ENCODE results near the gene COL20A1. TPM values are rescaled to one million over a fixed set of nuclear protein-coding genes. Genes with fewer than 3 reads are reported as not detected.

The COL20A1 gene
- total and polyA plus RNA-seq, 2 experiments from 2014 or later, result 1.4 TPM; not detected in 1

DNA sequence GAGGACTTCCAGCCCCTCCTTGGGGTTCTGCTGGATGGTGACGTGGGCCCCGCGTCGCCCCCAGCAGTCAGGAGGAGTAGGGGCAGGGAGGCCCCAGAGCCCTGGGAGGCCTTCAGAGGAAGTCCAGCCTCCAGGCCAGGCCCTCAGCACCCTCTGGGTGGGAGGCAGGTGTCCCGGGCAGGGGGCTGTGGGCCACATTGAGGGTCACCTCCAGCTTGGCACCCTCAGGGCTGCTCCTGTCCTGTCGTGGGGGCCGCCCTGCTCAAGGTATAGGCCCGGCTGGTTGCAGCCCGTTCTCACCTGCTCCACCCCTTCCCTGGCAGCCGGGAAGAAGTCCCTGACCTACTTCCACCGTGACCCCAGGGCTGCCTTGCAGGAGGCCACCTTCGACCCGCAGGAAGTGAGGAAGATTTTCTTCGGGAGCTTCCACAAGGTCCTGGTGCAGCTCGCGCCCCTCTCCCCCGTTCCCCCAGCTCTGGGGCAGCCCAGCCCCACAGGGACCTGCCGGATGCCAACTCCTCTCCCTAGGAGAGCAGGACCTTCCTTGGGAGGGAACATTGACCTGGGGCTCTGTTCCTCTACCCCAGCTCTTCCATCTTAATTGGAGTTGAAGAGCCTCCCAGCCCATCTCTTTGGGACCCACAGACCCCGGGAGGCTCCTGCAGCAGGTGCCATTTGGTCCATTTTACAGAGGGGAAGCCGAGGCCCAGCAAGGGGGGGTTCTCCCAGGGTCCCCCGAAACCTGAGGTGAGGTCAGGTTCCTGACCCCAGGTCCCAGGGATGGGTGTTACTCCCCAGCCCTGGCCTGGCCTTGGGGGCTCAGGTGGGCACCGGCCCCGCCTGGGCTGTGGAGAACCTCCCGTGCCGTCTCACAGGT is 26.4 kb downstream of the COL20A1 start:
- Histone ChIP-seq H3K36me3 (no peaks in the 10 kb centered on the region), H3K4me1 (ENCODE audit: low read depth) (no peaks in the 10 kb centered on the region), H3K4me3 (no peak overlapping the region), H3K27ac (no peak overlapping the region), H3K27me3 (peaks cover 5% of the 10 kb centered on the region), H3K9me3 (ENCODE audit: low read depth) (no peaks in the 10 kb centered on the region)
- DNase-seq (ENCODE audit: low read depth in 1 of 2, low spot score in 1 of 2), result no peak
- TF ChIP-seq, protein P1, sequence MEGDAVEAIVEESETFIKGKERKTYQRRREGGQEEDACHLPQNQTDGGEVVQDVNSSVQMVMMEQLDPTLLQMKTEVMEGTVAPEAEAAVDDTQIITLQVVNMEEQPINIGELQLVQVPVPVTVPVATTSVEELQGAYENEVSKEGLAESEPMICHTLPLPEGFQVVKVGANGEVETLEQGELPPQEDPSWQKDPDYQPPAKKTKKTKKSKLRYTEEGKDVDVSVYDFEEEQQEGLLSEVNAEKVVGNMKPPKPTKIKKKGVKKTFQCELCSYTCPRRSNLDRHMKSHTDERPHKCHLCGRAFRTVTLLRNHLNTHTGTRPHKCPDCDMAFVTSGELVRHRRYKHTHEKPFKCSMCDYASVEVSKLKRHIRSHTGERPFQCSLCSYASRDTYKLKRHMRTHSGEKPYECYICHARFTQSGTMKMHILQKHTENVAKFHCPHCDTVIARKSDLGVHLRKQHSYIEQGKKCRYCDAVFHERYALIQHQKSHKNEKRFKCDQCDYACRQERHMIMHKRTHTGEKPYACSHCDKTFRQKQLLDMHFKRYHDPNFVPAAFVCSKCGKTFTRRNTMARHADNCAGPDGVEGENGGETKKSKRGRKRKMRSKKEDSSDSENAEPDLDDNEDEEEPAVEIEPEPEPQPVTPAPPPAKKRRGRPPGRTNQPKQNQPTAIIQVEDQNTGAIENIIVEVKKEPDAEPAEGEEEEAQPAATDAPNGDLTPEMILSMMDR (IDR thresholded peaks at IDR 0.05; ENCODE audit: low read depth, low read length), result no peak

DNA sequence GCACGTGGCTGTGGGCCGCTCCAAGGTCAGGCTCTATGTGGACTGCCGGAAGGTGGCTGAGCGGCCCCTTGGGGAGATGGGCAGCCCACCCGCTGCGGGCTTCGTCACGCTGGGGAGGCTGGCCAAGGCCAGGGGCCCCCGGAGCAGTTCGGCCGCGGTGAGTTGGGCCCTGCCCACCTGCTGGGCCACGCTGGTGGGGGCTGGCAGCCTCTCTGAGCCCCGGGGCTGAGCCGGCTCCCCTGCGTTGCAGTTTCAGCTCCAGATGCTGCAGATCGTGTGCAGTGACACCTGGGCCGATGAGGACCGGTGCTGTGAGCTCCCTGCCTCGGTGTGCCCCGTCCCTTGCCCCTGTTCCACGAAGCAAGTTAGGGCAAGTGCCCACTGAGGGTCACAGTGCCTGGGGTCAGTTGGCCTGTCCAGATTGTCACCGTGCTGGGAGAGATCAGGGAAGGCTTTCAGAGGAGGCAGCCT is 27.1 kb downstream of the COL20A1 start:
- Histone ChIP-seq H3K27ac (no peak overlapping the region), H3K4me1 (ENCODE audit: low read depth) (no peaks in the 10 kb centered on the region), H3K9me3 (ENCODE audit: low read depth) (no peaks in the 10 kb centered on the region), H3K27me3 (peaks cover 5% of the 10 kb centered on the region), H3K36me3 (no peaks in the 10 kb centered on the region), H3K4me3 (no peak overlapping the region)
- DNase-seq (ENCODE audit: low read depth in 1 of 2, low spot score in 1 of 2), result no peak
- TF ChIP-seq, protein P1 (IDR thresholded peaks at IDR 0.05; ENCODE audit: low read depth, low read length), result no peak

DNA sequence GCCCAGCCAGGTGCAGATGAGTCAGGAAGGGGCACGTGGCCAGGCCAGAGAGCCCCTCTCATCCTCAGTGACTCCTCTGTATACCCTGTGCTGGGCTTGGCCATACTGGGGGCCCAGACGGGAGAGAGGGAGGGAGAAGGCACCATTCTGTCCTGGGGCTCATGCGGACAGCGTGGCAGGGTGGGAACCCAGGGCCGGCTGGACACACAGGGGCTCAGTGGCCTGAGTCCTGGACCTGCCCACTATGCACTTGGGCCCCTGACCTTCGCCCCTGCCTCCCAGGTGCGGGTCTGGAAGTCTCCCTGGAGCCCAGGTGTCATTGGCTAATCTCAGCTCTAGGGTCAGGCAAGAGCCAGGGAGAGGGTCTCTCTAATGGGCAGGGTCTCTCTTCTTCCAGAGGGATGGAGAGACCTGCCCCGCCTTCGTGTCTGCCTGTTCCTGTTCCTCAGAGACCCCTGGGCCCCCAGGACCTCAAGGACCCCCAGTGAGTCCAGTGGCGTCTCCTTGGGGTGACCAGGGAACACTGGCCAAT is 27.7 kb downstream of the COL20A1 start:
- Histone ChIP-seq H3K36me3 (no peaks in the 10 kb centered on the region), H3K4me1 (ENCODE audit: low read depth) (no peaks in the 10 kb centered on the region), H3K27ac (no peak overlapping the region), H3K4me3 (no peak overlapping the region), H3K27me3 (peaks cover 5% of the 10 kb centered on the region), H3K9me3 (ENCODE audit: low read depth) (no peaks in the 10 kb centered on the region)
- DNase-seq (ENCODE audit: low read depth in 1 of 2, low spot score in 1 of 2), result no peak
- TF ChIP-seq, protein P1 (IDR thresholded peaks at IDR 0.05; ENCODE audit: low read depth, low read length), result no peak

DNA sequence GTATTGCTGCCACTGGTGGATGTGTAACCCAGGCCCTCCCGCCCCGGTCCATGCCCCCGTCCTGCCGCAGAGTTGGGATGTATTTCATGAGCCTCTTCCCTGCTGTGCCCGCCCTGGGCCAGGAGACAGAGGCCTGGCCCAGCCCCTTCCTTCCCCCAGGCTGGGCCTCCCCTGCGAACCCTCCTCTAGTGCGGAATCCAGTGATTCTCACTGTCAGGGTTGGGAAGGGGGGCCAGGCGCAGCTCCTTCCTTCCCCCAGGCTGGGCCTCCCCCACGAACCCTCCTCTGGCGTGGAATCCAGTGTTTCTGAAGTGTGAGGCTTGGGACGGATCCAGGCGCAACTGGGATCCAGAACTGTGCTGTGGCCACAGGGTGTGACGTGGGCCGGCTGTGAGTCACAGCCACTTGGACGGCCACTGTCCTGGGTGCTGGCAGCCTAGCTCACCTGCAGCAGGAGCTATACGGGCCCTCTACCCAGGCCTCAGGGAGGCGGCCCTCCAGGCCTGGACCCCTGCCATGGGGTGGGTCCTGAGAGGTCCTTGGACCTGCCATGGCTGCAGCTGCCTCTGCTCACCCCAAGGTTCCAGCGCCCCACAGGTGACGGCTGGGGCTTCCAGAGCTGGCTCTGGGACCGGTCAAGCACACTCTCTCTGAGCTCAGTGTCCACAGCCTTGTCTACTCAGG is 28.3 kb downstream of the COL20A1 start:
- Histone ChIP-seq H3K27me3 (peaks cover 5% of the 10 kb centered on the region), H3K36me3 (no peaks in the 10 kb centered on the region), H3K27ac (no peak overlapping the region), H3K4me3 (no peak overlapping the region), H3K9me3 (ENCODE audit: low read depth) (no peaks in the 10 kb centered on the region), H3K4me1 (ENCODE audit: low read depth) (no peaks in the 10 kb centered on the region)
- DNase-seq (ENCODE audit: low read depth in 1 of 2, low spot score in 1 of 2), result peak; percentile 25 to 67
- TF ChIP-seq, protein P1 (IDR thresholded peaks at IDR 0.05; ENCODE audit: low read depth, low read length), result no peak

DNA sequence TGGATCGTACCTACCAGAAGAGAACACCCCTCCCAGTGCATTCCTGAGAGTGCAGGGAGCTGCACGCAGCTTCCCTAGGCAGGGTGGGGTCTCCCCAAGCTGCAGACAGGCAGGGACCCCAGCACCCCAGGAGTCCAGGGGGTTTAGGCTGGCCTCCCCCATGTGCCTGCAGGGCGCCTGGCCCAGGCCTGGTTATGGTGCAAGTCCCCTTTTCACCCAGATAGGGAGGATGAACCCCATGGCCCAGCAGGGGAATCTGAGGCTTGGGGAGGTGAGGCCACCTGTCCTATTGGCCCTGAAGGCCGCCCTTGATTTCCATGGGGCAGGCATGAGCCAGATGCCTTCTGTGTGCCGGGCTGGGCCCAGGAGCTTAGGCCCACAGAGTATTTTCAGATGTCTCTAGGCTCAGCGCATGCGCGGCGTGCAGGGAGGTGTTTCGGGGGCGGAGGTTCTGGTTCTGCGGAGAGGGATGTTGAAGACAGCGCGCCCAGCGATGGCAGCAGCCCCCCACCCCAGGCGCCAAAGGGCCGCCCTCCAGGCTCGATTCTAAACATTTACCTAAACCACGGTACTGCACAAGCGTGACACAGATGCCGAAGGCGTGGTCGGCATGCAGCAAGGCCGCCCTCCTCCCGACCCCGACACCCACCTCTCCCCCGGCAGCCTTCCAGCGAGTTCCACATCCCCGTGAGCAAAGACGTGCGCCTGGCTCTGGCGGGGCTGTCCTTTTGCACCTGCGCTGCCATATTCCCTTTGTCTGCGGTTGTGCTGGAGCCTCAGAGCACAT is 29.4 kb downstream of the COL20A1 start:
- no peak for DNase-seq (ENCODE audit: low read depth in 1 of 2, low spot score in 1 of 2)
- Histone ChIP-seq H3K27me3 (peaks cover 5% of the 10 kb centered on the region), H3K27ac (no peak overlapping the region), H3K9me3 (ENCODE audit: low read depth) (no peaks in the 10 kb centered on the region), H3K4me3 (no peak overlapping the region), H3K4me1 (ENCODE audit: low read depth) (no peaks in the 10 kb centered on the region), H3K36me3 (no peaks in the 10 kb centered on the region)
- TF ChIP-seq, protein P1 (IDR thresholded peaks at IDR 0.05; ENCODE audit: low read depth, low read length), result no peak
